ENCODE results near the gene EIF2AK3.
"Not testable (repeated sequence)": the region's sequence is repeated elsewhere in the genome, so short reads cannot be mapped to it uniquely, and the experiment has no call there.

Gene EIF2AK3

GRCh38 chr2:88658326-88658725 lies 31.1 kb upstream of the EIF2AK3 start:
- no peak overlapping the region for H3K4me3 ChIP-seq (ENCODE audit: low read depth, low read length)
- no peak for TF ChIP-seq POLR2A (IDR thresholded peaks at IDR 0.05; ENCODE audit: extremely low read depth, insufficient read length)
- no peak for TF ChIP-seq MYC (IDR thresholded peaks at IDR 0.05; ENCODE audit: low read depth, low read length)
- no peak for TF ChIP-seq MAX (IDR thresholded peaks at IDR 0.05; ENCODE audit: low read depth, low read length)
- no peak for DNase-seq (ENCODE audit: low read depth)

- TF ChIP-seq MAX (IDR thresholded peaks at IDR 0.05; ENCODE audit: low read depth, low read length) = no peak
- no peak for TF ChIP-seq MYC (IDR thresholded peaks at IDR 0.05; ENCODE audit: low read depth, low read length)
- TF ChIP-seq CTCF (IDR thresholded peaks at IDR 0.05; ENCODE audit: low read depth, low read length) = no peak
- no peak for TF ChIP-seq POLR2A (IDR thresholded peaks at IDR 0.05; ENCODE audit: extremely low read depth, insufficient read length)
- DNase-seq (ENCODE audit: low read depth) = no peak
- no peak overlapping the region for H3K4me3 ChIP-seq (ENCODE audit: low read depth, low read length)
These were observed 29.9 kb upstream of the EIF2AK3 start for GRCh38 chr2:88657131-88657530.

- H3K4me3 ChIP-seq (ENCODE audit: low read depth, low read length) = no peak overlapping the region
- TF ChIP-seq MAX (IDR thresholded peaks at IDR 0.05; ENCODE audit: low read depth, low read length) (no peak), MYC (IDR thresholded peaks at IDR 0.05; ENCODE audit: low read depth, low read length) (no peak), POLR2A (IDR thresholded peaks at IDR 0.05; ENCODE audit: extremely low read depth, insufficient read length) (no peak), CTCF (IDR thresholded peaks at IDR 0.05; ENCODE audit: low read depth, low read length) (no peak)
- DNase-seq (ENCODE audit: low read depth) = no peak
These were observed 29.4 kb upstream of the EIF2AK3 start for GRCh38 chr2:88656690-88657089.

- no peak for DNase-seq (ENCODE audit: low read depth)
- no peak overlapping the region for H3K4me3 ChIP-seq (ENCODE audit: low read depth, low read length)
- no peak for TF ChIP-seq POLR2A (IDR thresholded peaks at IDR 0.05; ENCODE audit: extremely low read depth, insufficient read length)
- no peak for TF ChIP-seq MAX (IDR thresholded peaks at IDR 0.05; ENCODE audit: low read depth, low read length)
- no peak for TF ChIP-seq MYC (IDR thresholded peaks at IDR 0.05; ENCODE audit: low read depth, low read length)
- no peak for TF ChIP-seq CTCF (IDR thresholded peaks at IDR 0.05; ENCODE audit: low read depth, low read length)
These were observed 27.4 kb upstream of the EIF2AK3 start for GRCh38 chr2:88654714-88655113.

GRCh38 chr2:88651646-88652045 lies 24.4 kb upstream of the EIF2AK3 start:
- H3K4me3 ChIP-seq (ENCODE audit: low read depth, low read length) = no peak overlapping the region
- no peak for TF ChIP-seq CTCF (IDR thresholded peaks at IDR 0.05; ENCODE audit: low read depth, low read length)
- TF ChIP-seq MYC (IDR thresholded peaks at IDR 0.05; ENCODE audit: low read depth, low read length) = no peak
- TF ChIP-seq MAX (IDR thresholded peaks at IDR 0.05; ENCODE audit: low read depth, low read length) = no peak
- TF ChIP-seq POLR2A (IDR thresholded peaks at IDR 0.05; ENCODE audit: extremely low read depth, insufficient read length) = no peak
- no peak for DNase-seq (ENCODE audit: low read depth)

- DNase-seq (ENCODE audit: low read depth); H3K4me3 ChIP-seq (ENCODE audit: low read depth, low read length): not testable (repeated sequence)
These were observed 18.1 kb upstream of the EIF2AK3 start for GRCh38 chr2:88645291-88645882.

- no peak overlapping the region for H3K4me3 ChIP-seq (ENCODE audit: low read depth, low read length)
- TF ChIP-seq POLR2A (IDR thresholded peaks at IDR 0.05; ENCODE audit: extremely low read depth, insufficient read length) (no peak), MYC (IDR thresholded peaks at IDR 0.05; ENCODE audit: low read depth, low read length) (no peak), CTCF (IDR thresholded peaks at IDR 0.05; ENCODE audit: low read depth, low read length) (no peak), MAX (IDR thresholded peaks at IDR 0.05; ENCODE audit: low read depth, low read length) (no peak)
- no peak for DNase-seq (ENCODE audit: low read depth)
These were observed 15.0 kb upstream of the EIF2AK3 start for GRCh38 chr2:88642278-88642677.
